Kidney (tissue), 14 donors: Measurements from ENCODE around the gene MAP3K7CL. TPM values are rescaled to one million over a fixed set of nuclear protein-coding genes. Genes with fewer than 3 reads are reported as not detected.

Experiments used
- DNase-seq, 5 donors: peaks; one replicate each; pipeline ENCODE4 v3.0.0-alpha.2; 2013 to 2020
- FAIRE-seq: peaks from 2 replicates; lab custom pipeline; 2012; peaks lifted over from hg19 to GRCh38; lab: Jason Lieb, UNC
- H3K27ac ChIP-seq, 2 donors: one replicate each; pipeline ENCODE4 v1.7.0; 2013; ENCODE audit warnings: low read depth in 2 of 2, low read length in 2 of 2, inconsistent platforms in 1 of 2
- H3K27me3 ChIP-seq: one replicate; pipeline ENCODE4 v1.7.1; 2013; ENCODE audit warnings: low read length, inconsistent platforms; ENCODE audit not compliant: control insufficient read depth, insufficient read depth
- H3K36me3 ChIP-seq, 3 donors: one replicate each; pipeline versions ENCODE4 v1.7.0 to v1.7.1; 2013; ENCODE audit warnings: low read length in 3 of 3, control low read depth in 1 of 3, inconsistent platforms in 1 of 3; ENCODE audit not compliant: insufficient read depth in 3 of 3, control insufficient read depth in 2 of 3
- H3K4me1 ChIP-seq, 3 donors: one replicate each; pipeline versions ENCODE4 v1.7.0 to v1.7.1; 2013; ENCODE audit warnings: low read length in 3 of 3, inconsistent platforms in 1 of 3, low read depth in 1 of 3; ENCODE audit not compliant: control insufficient read depth in 2 of 3, insufficient read depth in 2 of 3
- H3K4me3 ChIP-seq, 3 donors: one replicate each; pipeline versions ENCODE4 v1.7.0 to v1.8.1; 2013; ENCODE audit warnings: low read length in 3 of 3, control low read depth in 1 of 3, inconsistent platforms in 1 of 3
- H3K9ac ChIP-seq, 3 donors: one replicate each; pipeline versions ENCODE4 v1.7.0 to v1.7.1; 2013; ENCODE audit warnings: low read length in 3 of 3, control low read depth in 1 of 3, inconsistent platforms in 1 of 3
- H3K9me3 ChIP-seq, 3 donors: one replicate each; pipeline versions ENCODE4 v1.7.0 to v1.7.1; 2013; ENCODE audit warnings: low read length in 3 of 3, control low read depth in 1 of 3, inconsistent platforms in 1 of 3; ENCODE audit not compliant: control insufficient read depth in 2 of 3, insufficient read depth in 1 of 3
- CTCF ChIP-seq: IDR thresholded peaks from 3 replicates; pipeline ENCODE4 v1.5.1; 2012; ENCODE audit warnings: mild to moderate bottlenecking, moderate library complexity, borderline replicate concordance; ENCODE audit not compliant: insufficient read depth; ENCODE audit errors: extremely low read depth
- intact Hi-C: fragments of 100-400 bp; cut with DNase I; formaldehyde crosslinking; loops from one replicate; pipeline ENCODE4 v1.11.1; 2022
- polyA plus RNA-seq: library from polyadenylated mRNA; stranded (reverse); fragments of 350-450 nt; fragmentation: Illumina TruSeq; extraction: RNeasy Lipid Tissue Mini Kit (QIAGEN cat#74804); gene quantifications from one replicate; pipeline ENCODE4 v1.2.3, GENCODE V29; 2014; ENCODE audit warnings: low read depth, low replicate concordance; ENCODE audit not compliant: insufficient read depth
- total RNA-seq: library from RNA; stranded (reverse); fragmentation: NEBNext Ultra II Directional; extraction: Animal tissue kit (Norgen Biotek cat#: 25700); gene quantifications from one replicate; pipeline ENCODE4 v1.2.1, GENCODE V29; 2021
- donor health status: control.
- donor health status: control.
- donor health status: control.
- donor health status: control.
- donor health status: control.
- donor health status: DM: yes; HTN: yes; CAD: no.
- donor health status: Normal renal cell carcinoma (clear cell type).

The MAP3K7CL gene
- total and polyA plus RNA-seq, 2 donors from 2014 or later, result 5.4 to 12.7 TPM

- DNase-seq, result no peak
- H3K9me3 ChIP-seq, result no peaks in the 10 kb centered on the region
- H3K9ac ChIP-seq, result no peak overlapping the region
- no peak overlapping the region for H3K27ac ChIP-seq
- peaks cover 0 to 7% (median 6%) of the 10 kb centered on the region in 3 donors for H3K4me1 ChIP-seq
- no peak overlapping the region for H3K4me3 ChIP-seq
- no peaks in the 10 kb centered on the region for H3K36me3 ChIP-seq
- no peak for TF ChIP-seq CTCF
- FAIRE-seq, result no peak
- intact Hi-C loops, result no loop called here
- H3K27me3 ChIP-seq, result no peaks in the 10 kb centered on the region
These were observed 46.1 kb upstream of the MAP3K7CL start for GRCh38 chr21:29084372-29084771.

- intact Hi-C loops, result no loop called here
- H3K4me3 ChIP-seq, result no peak overlapping the region
- no peak overlapping the region for H3K27ac ChIP-seq
- DNase-seq, result no peak
- no peaks in the 10 kb centered on the region for H3K36me3 ChIP-seq
- H3K9ac ChIP-seq, result no peak overlapping the region
- H3K4me1 ChIP-seq, result peaks cover 0 to 5% (median 3%) of the 10 kb centered on the region in 3 donors
- no peak for TF ChIP-seq CTCF
- FAIRE-seq, result no peak
- H3K9me3 ChIP-seq, result no peaks in the 10 kb centered on the region
- H3K27me3 ChIP-seq, result no peaks in the 10 kb centered on the region
These were observed 45.2 kb upstream of the MAP3K7CL start for GRCh38 chr21:29085106-29085752.

GRCh38 chr21:29091033-29091432 lies 39.4 kb upstream of the MAP3K7CL start:
- Histone ChIP-seq H3K36me3 (no peaks in the 10 kb centered on the region), H3K27ac (no peak overlapping the region), H3K27me3 (no peaks in the 10 kb centered on the region), H3K9me3 (no peaks in the 10 kb centered on the region), H3K9ac (no peak overlapping the region), H3K4me3 (no peak overlapping the region), H3K4me1 (no peaks in the 10 kb centered on the region)
- TF ChIP-seq CTCF, result no peak
- FAIRE-seq, result no peak
- DNase-seq, result no peak
- intact Hi-C loops, result loop anchor here (10.0 kb wide), 1 partner anchor 284 kb away; no protein-coding TSS in a partner anchor
